GM19455 (cell line): ENCODE results near the gene DXO.

ENCODE experiments used
- ATAC-seq: cut with Tn5 transposase; IDR thresholded peaks from one replicate; pipeline ENCODE4 v1.9.1; 2021; ENCODE audit not compliant: unreplicated experiment

Gene DXO

DNA sequence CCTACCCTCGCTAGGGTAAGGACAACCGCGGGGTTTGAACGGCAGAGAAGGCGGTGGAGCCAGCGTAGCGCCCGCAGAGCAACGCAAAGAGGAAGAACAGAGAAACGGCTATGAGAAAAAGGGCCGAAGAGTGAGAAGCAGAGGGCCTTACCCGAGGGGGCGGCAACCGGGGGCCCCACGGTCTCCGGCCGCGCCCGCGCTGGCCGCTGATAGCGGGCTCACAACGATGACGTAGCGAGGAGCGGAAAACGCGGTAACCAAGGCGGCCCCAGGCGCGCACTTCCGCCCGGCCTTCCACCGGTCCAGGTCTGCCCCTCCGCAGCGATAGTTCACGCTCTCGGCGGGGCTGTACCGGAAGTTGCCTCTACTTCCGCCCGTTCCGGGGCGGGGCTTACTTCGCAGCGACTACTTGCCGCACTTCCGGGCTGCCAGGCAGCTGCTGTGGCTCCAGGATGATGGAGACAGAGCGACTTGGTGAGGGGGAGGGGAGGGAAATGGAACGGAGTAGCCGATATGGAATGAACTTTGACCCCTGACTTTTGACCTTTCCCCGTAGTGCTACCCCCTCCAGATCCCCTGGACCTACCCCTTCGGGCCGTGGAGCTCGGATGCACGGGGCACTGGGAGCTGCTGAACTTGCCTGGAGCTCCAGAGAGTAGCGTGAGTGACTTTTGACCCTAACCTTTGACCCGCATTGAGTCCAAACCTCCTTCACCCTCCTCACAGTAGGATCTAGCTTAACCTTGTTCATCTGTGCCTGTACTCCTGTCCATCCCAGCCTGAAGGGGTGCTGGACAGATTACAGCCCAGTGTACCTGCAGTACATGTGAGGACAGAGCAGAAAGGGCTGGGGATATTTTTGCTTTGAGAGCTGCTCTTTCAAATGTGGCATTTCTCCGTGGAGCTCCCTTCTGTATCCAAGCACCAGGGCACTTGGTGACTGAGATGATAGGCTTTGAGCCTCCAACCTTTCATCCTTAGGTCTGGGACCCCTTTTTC lies 12.9 kb downstream of the DXO start, which contains the start of the genes NELFE and SKIC2:
NELFE (minus strand) TSS at position 231 of the 999 bp plus-strand sequence. CDS start 525 bp downstream, outside the sequence.
SKIC2 (plus strand) TSS at position 435 of the 999 bp plus-strand sequence; CDS start at position 453, 18 bp downstream.
- peak; percentile 92 for ATAC-seq

GRCh38 chr6:31958412-31958740 lies 13.6 kb downstream of the DXO start:
- ATAC-seq = no peak

GRCh38 chr6:31956796-31957195 lies 15.1 kb downstream of the DXO start:
- ATAC-seq = no peak

DNA sequence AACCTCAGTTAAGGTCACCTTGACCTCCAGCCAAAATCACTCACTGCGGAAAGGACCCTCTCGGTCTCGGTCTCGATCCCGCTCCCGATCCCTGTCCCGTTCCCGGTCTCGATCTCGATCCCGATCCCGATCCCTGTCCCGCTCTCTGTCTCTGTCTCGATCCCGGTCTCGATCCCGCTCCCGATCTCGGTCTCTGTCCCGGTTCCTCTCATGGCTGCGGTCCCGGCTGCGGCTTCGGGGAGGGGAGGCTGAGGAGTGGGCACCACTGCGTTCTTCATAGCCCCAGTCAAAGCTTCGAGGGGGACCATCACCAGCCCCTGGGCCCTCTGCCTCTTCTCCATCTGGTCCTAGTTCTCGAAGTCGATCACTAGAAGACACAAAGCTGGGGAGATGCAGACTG lies 17.4 kb downstream of the DXO start:
- ATAC-seq = no peak

GRCh38 chr6:31952890-31953289 lies 19.0 kb downstream of the DXO start:
- no peak for ATAC-seq

GRCh38 chr6:31952140-31952805 lies 19.7 kb downstream of the DXO start:
- ATAC-seq = no peak

GRCh38 chr6:31949926-31950548 lies 21.9 kb downstream of the DXO start:
- no peak for ATAC-seq

- ATAC-seq = no peak
Measured at GRCh38 chr6:31948753-31949413, 23.1 kb downstream of the DXO start.

DNA sequence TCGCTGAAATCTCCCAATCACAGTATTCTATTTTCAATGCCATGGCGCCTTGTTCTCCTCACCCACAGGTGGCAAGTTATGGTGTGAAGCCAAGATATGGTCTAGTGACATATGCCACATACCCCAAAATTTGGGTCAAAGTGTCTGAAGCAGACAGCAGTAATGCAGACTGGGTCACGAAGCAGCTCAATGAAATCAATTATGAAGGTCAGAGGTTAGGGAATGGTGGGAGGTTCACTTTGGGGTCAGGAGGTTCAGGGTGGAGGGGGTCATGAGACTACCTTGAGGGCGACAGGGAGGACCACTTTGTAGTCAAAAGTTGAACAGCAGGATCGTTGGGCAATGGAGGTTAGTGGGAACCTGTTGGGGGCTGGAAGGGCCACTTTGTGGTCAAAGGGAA lies 23.6 kb downstream of the DXO start:
- ATAC-seq = no peak

DNA sequence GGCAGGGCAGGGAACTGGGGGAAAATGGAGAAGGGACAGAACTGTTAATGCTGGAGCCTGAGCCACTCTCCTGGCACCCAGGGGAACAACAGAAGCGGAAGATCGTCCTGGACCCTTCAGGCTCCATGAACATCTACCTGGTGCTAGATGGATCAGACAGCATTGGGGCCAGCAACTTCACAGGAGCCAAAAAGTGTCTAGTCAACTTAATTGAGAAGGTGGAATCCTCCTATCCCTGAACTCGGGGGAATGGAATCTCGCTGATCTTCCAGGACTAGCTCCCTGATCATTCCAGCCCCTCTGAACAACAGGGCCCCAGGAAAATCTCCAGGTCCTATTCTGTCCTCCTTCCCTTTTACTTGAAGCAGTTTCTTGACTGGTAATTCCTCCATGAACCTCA lies 24.1 kb downstream of the DXO start:
- no peak for ATAC-seq

- no peak for ATAC-seq
Measured at GRCh38 chr6:31947070-31947675, 24.8 kb downstream of the DXO start.

DNA sequence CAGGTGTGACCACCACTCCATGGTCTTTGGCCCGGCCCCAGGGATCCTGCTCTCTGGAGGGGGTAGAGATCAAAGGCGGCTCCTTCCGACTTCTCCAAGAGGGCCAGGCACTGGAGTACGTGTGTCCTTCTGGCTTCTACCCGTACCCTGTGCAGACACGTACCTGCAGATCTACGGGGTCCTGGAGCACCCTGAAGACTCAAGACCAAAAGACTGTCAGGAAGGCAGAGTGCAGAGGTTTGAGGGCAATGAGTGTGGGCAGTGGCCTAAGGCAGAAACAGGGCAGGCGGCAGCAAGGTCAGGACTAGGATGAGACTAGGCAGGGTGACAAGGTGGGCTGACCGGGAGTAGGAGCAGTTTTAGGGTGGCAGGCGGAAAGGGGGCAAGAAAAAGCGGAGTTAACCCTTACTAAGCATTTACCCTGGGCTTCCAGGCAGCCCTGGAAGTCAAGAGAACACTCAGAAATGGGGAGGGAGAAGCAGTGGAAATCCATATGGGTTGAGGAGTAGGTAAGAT lies 25.5 kb downstream of the DXO start:
- ATAC-seq = no peak

- ATAC-seq = no peak
Measured at GRCh38 chr6:31945507-31946369, 26.2 kb downstream of the DXO start, which contains the start of gene CFB. Gene CFB, plus strand, starts transcription at chr6:31946095. Its CDS starts 127 bp downstream, at chr6:31946222.

GRCh38 chr6:31945154-31945506 lies 26.8 kb downstream of the DXO start:
- no peak for ATAC-seq

- no peak for ATAC-seq
Measured at GRCh38 chr6:31943742-31944141, 28.2 kb downstream of the DXO start.

- ATAC-seq = no peak
Measured at GRCh38 chr6:31940256-31940664, 31.7 kb downstream of the DXO start.

- ATAC-seq = no peak
Measured at GRCh38 chr6:31935823-31936222, 36.1 kb downstream of the DXO start.

- no peak for ATAC-seq
Measured at GRCh38 chr6:31935021-31935420, 36.9 kb downstream of the DXO start.

GRCh38 chr6:31933537-31933936 lies 38.4 kb downstream of the DXO start:
- ATAC-seq = no peak
